HG03432 (cell line): Measurements from ENCODE around the gene GID8.

ENCODE experiments used
- ATAC-seq: cut with Tn5 transposase; IDR thresholded peaks from one replicate; pipeline ENCODE4 v1.9.1; 2021; ENCODE audit warnings: mild to moderate bottlenecking, moderate library complexity; ENCODE audit not compliant: unreplicated experiment

GID8 gene

GRCh38 chr20:62941792-62942191, 3.8 kb downstream of the GID8 start:
- ATAC-seq = no peak

DNA sequence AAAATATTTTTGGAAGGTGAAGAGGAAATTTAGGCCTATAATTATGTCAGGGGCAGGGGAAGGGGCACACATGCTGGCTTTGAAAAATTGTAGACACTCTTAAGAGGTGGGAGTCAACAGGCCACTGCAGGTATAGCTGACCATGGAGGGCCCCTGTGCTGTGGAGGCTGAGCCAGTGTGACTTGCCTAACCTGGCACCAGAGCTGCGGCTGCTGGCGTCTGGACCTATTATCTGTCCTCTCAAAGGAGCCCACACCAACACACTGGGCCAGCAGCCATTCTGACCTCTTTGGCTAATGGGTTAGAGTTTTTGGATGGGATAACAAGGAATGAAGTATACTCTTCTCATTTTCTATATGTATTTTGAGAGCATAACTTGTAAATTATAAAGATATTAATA, 4.5 kb downstream of the GID8 start:
- no peak for ATAC-seq

DNA sequence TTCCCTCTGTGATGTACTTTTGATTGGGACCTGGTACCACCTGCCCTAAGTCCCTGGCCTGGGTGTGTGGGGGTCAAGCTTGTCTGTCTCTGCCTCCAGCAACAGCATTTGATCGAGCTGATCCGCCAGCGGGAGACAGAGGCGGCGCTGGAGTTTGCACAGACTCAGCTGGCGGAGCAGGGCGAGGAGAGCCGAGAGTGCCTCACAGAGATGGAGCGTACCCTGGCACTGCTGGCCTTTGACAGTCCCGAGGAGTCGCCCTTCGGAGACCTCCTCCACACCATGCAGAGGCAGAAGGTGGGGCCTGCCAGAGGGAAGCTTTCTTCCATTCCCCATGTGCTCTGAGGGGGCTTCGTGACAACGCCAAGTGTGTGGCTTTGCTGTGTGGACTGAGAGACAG, 5.4 kb downstream of the GID8 start:
- ATAC-seq = no peak

GRCh38 chr20:62944184-62944583, 6.2 kb downstream of the GID8 start:
- ATAC-seq = no peak

DNA sequence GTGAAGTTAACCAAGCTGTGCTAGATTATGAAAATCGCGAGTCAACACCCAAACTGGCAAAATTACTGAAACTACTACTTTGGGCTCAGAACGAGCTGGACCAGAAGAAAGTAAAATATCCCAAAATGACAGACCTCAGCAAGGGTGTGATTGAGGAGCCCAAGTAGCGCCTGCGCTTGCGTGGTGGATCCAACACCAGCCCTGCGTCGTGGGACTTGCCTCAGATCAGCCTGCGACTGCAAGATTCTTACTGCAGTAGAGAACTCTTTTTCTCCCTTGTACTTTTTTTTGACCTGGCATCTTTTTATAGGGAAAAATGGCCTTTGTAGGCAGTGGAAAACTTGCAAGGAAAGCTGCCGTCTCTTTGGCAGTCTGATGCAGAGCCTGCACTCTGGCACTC, 6.8 kb downstream of the GID8 start:
- ATAC-seq = no peak

DNA sequence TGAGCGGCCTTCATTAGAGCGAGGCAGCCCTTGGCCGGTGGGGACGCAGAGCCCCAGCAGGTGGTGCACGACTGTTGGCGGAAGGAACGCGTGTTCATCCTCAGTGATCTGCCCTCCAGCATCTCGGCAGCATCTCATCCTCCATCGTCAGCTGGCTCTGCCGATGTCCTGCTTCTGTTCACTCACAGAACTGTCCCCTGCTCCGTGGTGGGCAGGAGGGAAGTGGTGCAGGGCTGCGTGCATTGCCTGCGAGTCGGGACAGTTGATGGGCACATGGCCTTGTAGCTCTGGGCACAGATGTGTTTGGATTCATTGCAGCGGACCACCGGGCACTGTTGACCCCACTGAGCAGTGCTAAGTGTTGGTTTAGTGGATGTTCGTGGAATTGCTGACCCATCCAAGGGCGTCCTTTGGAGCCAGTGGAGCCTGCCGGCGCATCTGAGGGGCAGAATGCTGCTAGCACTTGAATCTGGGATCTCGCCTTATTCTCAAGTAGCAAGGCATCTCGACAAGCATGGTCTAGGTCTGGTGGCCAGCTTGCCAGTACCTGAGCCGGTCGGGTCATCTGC, 7.9 kb downstream of the GID8 start:
- ATAC-seq = no peak

GRCh38 chr20:62946918-62947317, 9.0 kb downstream of the GID8 start:
- no peak for ATAC-seq

- ATAC-seq = no peak
These were observed 9.8 kb downstream of the GID8 start for GRCh38 chr20:62947532-62948300.

DNA sequence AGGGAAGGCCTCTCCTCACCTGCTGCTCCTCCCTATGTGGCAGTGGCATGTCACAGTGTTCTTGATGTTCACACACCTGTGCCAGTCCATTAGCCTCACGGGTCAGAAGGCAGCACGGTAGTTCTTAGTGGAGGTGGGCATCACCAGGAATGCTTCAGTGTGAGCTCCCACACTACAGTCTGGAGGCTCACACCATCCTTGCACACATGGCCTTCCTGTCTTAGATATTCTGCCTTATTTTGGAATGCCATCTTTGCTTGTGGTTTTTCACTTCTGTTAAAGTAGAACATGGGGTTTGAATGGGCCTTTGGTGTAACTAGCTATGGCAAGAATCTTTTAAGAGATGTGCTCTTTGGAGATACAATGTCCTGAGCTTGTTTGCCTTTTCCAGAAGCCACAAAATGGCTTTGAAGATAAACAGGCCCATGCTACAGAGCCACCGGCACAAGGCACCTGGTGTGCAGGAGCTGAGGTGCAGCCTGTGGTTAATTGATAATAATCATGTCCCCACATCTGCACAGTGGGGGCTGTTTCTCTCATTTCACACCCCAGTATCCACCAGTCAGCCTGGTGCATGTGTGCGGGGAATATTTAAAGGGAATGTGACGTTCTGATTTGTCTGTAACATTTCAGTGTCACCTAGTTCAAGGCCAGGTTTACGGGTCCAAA, 11.3 kb downstream of the GID8 start:
- ATAC-seq = no peak

- ATAC-seq = no peak
These were observed 12.0 kb downstream of the GID8 start for GRCh38 chr20:62949962-62950361.

DNA sequence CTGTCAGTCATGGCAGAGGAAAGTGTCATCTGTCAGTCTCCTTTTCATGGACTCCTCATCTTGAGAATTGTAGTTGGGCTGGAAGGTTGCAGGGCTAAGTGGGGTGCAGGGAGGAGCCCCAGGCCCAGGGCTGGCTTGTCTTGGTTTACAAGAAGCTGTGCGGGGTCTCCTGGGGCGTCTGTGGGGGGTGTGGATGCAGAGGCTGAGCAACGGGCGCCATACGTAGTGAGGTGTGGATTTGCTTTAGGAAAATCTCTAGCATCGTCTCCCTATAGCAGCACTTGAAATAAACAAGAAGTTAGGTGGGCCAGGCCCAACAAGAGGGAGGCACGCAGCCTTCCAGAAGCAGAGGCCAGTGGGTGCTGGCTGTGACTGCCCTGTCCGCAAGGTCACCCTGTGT, 12.8 kb downstream of the GID8 start:
- ATAC-seq = no peak

GRCh38 chr20:62951143-62951895, 13.4 kb downstream of the GID8 start:
- ATAC-seq = no peak

DNA sequence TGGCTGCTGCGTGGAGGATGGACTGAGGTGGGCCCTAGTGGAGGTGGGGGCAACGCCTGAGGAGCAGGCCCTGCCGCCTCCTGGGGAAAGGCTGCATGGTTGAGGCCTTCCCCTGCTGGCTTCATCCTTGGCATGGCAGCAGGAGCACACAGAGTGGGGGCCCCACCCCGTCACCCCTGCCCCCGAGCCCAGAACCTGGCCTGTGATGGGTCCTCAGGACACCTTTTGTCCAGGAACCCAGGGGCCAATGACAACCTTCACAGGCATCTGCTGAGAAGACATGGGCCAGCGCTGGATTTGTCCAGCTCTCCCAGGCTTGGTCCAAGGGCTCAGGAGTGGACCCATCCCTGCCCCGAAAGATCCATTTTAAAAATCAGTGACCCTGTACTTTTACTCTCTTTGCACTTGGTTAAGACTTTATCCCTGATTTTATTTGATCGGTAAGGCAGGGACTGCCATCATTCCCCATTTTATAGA, 14.0 kb downstream of the GID8 start:
- ATAC-seq = no peak

DNA sequence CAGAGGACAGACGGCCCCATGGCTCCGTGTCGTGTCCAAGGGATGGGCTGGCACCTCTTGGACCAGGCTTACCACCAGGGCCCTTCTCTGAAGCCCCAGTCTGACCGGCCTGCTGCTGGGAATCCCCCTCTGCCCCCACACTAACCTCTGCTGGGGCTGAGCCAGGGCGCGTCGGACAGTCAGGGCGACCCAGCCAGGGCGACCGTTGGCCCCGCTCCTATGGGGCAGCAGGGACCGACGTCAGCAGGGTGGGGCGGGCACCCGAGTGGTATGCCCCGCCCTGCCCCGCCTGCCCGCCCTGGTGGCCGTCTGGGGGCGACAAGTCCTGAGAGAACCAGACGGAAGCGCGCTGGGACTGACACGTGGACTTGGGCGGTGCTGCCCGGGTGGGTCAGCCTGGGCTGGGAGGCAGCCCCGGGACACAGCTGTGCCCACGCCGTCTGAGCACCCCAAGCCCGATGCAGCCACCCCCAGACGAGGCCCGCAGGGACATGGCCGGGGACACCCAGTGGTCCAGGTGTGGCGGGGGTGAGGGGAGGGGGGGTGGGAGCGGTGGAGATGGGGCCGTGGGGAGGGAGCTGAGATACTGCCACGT, 14.5 kb downstream of the GID8 start, which contains the start of gene SLC17A9:
SLC17A9 (plus strand) TSS at position 337 of the 595 bp plus-strand sequence; CDS start at position 459, 122 bp downstream.
- ATAC-seq = peak; percentile 52

DNA sequence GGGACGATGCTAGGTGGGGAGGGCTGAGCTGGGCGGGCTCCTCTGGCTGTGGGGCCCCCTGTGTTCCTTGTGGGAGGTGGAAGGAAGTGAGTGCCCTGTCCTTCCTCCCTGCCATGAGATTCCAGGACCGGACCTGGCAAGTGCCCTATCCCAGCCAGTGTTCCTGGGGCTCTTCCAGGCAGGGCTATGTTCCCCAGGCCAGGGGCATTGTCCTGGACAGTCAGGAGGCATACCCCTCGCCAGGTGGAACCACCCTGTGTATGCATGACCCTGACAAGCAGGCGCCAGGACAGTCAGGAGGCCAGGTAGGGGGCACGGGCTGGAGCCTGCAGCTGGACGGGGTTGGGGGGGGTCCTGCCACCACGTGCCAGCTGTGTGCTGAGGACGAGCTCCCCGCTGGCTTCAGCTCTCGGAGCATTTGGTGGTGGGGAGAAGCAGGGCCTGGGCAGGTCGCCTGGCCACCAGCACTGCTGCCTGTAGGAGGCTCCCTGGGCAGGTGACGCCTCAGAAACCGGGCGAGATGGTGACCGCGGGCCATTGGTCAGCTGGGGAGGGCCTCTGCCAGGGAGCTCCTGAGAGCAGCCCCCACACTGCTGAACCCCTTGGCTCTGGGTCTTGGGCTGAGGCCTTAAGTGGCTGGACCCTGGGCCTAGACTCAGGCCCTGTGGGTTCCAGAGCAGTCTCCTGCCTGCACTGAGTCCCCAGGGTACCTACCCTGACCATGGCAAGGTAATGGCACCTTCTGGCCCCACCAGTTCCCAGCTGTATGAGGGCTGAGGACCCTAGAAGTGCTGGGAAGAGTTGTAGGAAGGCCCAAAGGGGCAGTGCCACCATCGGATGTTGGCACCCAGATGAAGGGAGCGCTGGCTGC, 15.3 kb downstream of the GID8 start:
- ATAC-seq = peak; percentile 3

DNA sequence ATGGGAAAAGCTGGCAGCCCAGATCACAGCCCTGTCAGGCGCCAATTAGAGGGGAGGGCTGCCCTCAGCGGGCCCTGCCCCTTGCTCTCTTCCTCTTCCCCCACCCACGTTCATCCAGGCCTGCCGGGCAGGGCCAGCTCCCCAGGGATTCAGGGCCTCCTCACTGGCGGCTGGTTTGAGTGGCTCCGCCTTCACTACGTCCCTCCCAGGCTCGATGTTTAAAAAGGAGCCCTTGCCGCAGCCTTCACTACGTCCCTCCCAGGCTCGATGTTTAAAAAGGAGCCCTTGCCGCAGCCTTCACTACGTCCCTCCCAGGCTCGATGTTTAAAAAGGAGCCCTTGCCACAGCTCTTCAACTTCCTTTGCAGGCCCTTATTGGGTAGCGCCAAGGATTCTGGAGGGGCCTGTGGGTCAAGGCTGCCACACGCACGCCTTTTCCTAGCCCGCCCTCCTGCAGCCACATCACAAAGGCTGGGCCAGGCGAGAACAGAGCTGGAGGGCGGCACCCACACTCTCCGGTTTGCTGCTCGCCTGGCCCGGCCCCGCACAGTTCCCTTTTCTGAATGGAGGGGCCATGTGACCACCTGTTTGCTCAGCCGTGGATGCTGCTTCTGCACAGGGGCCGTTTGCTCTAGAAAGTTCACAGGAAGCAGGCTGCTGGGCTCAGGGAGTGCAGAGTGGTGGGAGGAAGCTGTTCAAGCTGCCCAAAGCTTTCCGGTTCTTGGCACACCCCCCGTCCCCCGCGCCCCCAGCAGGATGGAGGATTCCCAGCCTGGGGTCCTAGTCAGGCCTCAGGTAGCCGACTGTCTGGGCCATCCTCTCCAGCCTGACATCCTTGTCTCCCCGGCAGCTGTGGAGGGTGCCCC, 16.1 kb downstream of the GID8 start:
- ATAC-seq = peak; percentile 72

DNA sequence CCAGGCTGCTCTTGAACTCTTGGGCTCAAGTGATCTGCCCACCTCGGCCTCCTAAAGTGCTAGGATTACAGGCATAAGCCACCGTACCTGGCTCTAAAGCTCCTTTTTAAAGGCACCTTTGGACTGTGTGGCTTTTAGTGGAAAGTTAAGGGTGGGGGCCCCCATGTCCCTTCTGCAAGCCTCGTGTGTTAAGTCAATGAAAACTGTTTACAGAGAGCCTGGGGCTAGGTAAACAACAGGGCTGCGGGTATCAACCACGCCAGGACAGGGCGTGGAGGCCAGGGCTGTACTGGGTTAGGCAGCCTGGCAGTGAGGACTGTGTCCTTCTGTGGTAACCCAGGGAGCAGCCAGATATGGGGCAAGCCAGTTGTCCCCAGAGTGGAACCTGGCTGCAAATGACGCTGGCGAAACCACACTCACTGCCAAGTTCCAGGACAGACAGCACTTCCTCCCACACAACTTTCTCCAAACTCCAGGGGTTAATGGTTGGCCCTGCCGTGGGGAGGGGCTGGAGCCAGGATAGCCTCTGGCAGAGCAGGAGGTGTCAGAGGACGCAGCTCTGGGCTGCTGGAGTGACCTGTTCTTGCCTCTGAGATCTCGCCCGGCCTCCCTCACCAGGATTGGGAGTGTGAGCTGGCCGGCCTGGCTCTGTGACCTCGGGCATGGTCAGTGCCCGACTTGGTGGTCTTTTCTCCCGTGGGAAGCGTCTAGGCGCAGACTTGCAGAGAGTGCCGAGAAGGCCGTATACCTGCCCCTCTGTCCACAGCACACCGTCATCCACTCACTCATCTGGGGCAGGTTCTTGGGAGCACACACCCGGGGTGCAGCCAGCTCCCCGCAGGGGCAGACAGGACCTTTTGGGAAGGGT, 17.8 kb downstream of the GID8 start:
- no peak for ATAC-seq
